ENCODE measurements around the gene PIK3R4.
A peak's percentile ranks its signal among the peaks of the same experiment; 100 is the strongest.

Gene PIK3R4

DNA sequence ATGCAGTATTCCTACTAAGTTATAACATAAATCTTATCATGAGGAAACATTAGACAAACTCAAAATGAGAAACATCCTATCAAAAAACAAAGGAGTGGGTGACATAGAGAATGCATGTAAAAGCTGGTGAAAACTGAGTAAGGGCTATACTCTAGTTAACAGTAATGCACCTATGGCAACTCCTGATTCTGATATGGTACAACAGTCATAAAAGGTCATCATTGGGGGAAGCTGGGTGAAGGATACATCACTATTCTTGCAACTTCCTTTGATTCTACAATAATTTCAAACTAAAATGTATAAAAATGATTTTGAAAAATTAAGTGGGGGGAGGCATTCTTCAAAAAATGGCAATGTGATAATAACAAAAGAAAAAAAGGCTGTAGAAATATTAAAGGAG, 6.8 kb downstream of the PIK3R4 start:
- DNase-seq, result no peak

DNA sequence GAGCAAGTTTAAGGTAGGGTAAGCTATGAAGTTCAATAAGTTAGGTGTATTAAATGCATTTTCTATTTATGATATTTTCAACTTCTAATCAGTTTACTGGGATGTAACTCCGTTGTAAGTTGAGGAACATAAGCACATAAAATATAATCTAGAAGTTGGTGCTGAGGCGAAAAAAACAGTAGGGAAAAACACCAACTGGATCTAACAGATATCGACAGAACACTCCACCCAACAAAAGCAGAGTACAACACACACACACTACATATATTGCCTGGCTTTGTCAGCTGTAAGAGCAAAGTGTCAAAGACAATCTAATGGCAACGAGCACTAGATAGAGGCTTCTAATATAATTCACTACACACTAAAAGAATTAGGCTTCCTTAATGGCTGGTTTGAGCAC, 8.4 kb downstream of the PIK3R4 start:
- no peak for DNase-seq

DNA sequence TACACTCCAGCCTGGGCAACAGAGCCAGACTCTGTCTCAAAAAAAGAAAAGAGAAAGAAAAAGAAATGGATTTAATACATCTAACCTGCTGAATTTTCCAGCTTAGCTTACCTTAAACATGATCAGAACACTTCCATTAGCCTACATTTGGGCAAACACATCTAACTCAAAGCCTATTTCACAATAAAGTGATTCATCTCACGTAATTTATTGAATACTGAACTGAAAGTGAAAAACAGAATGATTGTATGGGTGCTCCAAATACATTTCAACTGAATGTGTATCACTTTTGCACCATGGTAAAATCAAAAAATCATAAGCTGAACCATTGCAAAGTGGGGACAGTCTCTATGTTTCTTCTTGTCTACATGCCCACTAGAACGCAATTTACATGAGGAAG, 9.0 kb downstream of the PIK3R4 start:
- DNase-seq, result no peak

DNA sequence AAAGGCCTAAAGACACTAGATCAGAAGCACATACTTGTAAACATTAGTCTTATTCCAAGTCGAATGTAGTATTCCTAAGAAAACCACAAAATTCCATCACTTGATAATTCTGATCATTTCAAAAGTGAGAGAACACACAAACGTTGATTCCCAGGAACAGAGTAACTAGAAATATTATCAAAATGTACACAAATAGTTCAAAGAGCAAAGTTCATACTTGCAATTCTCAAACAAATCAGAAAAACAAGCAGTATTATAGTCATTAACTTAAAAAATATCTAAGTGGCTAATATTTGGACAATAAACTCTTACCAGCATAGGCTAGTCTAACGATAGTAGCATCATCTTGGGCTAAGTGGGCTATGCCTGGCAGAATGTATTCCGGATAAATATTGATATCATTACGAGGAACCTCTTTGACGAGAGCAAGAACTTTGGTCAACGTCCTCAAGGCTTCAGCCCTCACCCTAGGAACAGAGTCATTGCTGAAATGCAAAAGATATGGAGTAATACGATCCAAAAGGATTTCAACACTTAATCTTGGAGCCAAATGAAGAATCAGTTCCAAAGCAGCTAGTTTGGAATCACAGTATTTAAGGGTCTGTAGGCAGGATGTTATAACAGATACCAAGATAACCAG, 13.3 kb downstream of the PIK3R4 start:
- no peak for DNase-seq

DNA sequence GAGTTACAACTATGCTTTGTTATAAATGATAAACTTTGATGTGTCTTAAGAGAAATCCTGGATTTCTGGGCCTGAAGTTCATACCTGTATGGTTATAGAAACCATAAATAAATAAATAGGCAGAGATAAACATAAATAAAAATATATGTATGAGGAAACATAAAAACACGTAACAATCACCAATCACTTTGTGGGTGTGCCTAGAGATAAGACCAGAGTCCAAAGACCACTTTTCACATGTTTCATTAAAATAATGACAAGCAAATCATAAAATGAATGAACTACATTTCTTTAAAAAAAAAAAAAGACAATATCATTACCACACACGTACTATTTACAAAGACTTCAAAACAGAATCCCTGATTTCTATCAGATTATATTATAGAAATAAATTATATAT, 14.1 kb downstream of the PIK3R4 start:
- DNase-seq, result no peak

DNA sequence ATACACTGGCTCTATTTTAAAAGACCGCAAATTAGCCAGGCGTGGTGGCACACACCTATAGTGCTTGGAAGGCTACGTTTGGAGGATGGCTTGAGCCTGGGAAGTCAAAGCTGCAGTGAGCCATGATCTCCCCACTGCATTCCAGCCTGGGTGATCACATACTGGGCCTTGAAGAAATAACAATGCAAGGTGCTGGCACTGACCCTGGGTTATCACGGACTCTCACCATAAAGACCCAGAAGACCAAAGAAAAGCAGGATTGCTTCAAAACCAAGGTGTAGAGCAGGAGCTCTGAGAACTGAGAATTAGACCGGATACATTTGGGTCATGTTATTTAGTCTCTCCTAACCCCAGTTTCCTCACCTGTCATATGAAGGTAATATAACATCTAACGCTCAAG, 14.8 kb downstream of the PIK3R4 start:
- no peak for DNase-seq

DNA sequence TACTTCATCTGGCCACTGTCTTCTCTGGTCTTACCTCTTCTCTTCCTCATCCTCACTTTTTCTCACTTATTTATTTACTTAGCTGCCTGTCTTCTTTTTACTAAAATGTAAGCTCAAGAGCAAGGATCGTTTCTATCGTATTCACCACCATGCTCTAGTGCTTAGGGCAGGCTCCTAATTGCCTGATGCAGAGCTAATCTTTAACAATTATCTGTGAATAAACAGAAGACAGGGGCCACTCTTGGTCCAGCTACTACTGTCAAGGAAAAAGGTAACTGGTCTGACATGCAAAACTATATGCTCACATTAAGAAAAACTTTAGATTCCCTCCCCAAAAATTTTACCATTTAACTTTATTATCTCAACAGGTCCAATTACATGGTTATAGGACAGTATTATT, 17.5 kb downstream of the PIK3R4 start:
- DNase-seq, result no peak

DNA sequence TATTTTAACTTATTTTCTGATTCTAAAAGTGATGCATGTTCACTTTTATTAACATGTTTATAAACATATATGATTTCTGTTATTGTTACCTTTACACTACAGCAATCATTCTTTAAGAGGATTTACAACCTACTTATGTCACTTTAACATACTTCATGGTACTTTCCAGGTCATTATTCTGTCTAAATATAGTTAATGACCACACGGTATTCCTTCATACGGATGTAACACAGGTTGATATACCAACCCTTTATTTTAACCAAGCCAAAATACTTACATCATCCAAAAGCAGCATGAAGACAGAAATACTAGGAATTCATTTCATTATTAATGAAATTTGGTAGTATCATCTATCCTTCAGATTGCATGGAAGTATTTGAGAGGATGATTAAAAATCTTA, 18.6 kb downstream of the PIK3R4 start:
- no peak for DNase-seq

DNA sequence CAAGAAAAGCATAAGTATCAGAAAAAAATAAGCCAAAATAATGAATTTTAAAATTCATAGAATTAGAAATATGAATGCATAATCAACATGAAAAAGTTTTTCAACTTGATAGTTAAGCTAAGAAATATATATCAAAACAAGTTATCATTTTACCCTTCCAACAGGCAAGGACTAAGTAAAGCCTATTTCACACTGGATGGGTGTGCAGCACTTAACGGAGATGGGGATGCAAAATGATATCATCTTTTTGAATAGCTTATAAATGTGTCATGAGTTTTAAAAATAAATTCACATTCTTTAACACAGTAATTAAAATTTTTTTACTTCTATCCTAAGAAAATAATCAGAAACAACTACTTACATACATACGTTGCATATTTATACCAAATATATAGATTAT, 20.9 kb downstream of the PIK3R4 start:
- no peak for DNase-seq

DNA sequence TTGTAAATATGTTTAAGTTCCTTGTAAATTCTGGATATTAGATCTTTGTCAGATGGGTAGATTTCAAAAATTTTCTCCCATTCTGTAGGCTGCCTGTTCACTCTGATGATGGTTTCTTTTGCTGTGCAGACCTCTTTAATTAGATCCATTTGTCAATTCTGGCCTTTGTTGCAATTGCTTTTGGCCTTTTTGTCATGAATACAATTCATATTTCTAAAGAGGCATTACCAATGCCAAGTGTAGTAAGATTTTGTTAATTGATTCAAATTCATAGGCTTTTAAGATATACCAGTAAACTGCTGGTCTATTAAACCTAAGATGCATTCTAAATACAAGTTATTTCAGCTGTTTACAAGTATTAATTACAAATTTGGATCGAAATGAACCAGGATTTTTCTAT, 31.0 kb downstream of the PIK3R4 start:
- DNase-seq, result no peak

DNA sequence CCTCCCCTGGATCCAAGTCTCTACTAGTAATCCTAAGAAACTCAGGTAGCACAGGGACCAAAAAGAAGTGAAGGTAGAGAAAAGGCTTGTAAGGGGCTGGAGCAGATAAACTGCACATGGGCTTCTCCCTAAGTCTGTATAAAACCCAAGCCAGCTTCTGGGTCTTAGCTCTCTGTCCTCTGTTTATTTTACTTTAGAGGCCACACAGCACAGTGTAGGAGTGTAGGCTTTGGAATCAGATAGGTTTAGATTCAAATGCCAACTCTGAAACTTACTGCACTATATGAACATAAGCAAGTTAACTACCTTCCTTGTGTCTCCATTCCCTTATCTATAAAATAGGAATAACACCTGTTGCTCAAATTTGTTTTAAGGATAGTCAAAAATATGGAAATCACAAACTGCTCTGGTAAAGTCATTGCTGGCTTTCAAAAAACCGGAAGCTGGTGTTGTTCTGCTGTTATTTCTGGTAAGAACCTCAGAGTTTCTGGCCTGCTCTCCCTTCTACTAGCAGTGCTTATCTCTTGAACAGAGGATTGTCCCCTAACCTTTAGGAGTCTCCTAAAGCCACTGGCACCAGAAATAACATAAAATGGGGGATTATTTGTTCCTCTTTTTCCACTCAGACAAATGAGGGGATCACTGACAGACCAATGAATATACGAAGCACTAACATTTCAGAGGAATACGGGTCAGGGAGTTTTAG, 33.8 kb downstream of the PIK3R4 start:
- no peak for DNase-seq

DNA sequence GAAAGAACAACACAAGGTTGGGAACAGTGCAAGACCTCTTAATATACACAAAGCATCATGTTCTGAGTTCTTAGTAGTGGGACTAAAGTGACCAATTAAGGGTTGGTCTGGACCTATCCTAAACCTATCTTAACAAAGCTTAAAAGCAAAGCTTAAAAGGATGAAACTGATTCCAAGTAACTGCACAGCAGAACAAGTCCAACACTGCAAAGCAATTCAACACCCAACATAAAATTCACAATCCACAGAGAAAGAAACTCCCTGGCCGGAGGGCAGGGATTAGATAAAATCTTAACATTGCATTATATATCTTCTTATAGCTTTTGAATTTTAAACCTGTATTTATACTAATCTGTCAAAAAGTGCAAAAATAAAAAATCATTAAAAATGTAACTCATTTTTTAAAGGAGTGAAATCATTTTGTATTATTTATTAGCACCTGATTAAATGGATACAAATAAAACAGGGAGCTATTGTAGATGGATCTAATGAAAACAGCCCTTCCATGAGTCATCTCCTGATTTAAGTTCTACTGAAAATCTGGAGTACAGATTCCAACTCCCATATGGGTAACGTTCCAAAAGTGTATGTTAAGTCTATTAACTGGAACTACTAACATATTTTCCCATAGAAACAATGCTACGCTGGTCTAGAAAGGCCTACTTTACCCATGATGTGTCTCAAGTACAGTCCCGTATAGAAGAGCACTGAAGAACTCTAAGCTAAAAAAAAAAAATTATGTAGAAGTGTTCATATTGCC, 34.9 kb downstream of the PIK3R4 start:
- no peak for DNase-seq

DNA sequence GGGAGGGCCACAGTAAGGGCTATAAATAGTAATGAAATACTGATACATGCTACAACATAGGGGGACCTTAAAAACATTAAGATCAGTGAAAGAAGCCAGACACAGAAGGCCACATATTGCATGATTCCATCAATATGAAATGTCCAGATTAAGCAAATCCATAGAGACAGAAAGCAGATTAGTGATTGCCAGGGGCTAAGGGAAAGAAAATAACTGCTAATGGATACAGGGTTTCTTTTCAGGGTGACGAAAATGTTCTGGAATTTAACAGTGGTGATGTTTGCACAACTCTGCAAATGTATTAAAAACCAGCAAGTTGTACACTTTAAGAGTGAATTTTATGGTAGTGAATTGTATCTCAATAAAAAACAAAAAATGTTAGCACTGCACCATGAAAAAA, 37.0 kb downstream of the PIK3R4 start:
- DNase-seq, result no peak

DNA sequence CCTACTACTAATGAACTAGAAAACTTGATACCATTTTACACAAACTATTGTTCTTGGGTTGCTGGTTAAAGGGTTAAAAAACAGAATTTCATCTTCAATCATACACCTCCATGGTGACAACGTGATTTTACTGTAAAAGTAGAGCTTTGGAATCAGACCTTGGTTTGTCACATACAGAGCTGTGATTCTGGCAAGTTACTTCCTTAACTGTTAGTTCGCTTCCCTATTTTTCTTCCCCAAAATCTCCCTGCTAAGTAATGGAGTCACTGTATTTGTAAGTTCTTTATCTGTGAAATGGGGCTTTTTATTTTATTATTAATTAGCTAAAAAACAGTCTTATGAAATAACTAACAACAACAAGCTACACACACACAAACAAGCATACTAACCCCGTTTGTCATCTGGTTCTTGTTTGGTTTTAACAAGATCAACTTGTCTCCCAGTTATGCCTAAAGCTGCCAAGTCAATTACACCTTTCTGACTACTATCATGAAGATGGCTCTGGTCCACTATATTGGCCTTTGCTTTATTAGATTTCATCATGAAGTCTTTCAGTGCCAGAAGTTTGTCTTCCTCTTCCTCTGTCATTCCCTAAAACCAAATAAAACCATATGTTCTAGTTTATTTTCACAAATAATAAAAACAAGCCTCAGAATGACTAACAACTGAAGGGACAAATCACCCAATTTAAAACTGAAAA, 38.6 kb downstream of the PIK3R4 start:
- no peak for DNase-seq

DNA sequence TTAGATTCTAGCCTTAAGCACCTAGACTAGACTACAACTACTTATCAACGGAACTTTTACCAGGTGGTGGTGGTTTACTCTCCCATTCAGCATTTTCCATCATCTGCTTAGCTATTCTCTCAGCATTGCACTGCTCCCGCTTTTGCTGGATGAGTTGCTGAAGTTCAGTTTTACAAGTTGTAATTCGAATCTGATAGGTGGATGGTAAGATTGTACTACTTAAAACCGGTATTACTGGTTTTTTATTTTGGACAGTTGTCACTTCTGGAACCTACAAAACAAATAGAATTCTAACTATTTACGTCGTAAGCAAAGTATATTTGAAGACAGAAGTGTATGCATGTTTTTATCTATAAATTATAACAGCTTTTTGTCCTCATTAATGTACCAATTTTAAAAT, 41.1 kb downstream of the PIK3R4 start:
- DNase-seq, result no peak

DNA sequence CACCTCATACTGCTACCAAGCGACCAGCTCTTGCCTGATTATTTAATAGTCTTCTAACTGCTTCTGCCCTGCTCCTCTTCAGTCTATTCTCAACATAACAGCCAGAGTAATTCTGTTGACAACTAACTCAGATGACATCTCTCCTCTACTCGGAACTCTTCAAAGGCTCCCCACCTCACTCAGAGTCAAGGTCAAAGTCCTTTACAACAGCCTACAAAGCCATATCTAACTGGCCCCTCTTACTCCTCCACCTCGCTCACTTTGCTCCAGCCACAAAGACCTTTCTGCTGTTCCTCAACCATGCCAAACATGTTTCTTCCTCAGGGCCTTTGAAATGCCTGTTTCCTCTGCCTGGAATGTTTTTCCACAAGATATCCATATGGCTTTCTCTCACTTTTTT, 43.6 kb downstream of the PIK3R4 start:
- no peak for DNase-seq

DNA sequence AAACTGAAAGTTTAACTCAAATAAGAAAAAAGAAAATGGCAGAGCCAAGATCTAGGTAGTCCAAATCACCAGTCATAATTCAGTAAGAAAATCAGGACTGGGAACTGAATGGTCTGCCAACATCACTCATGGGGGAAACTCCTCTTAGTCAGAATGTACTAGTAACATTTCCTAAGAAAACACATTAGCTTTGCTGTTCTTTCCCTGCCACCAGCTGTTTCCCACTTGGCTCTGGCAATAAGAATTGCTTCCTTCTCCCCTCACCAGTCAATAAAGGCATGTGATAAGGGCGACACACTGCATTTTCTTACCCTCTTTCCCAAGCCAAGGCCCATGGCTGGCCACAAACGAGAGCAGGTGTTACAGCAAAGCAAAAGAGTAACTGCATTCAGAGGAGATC, 46.1 kb downstream of the PIK3R4 start:
- no peak for DNase-seq

DNA sequence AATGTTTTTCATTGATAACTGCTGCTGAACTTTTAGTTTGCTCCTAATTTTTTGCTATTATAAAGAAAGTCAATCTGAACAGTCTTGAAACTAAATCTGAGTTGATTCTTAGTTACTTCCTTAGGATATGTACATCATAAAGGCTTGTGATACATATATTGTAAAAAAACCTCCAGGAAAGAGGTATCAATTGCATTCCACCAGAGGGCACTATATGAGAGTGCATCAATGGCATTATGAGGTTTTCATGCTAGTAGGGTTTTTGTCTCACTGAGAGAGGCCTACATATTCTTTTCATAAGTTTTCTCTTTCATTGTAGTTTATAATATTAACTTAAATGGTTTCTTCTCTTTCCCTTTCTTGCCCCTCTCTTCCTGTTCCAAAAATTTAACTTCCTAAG, 46.9 kb downstream of the PIK3R4 start:
- peak; percentile 6 for DNase-seq

DNA sequence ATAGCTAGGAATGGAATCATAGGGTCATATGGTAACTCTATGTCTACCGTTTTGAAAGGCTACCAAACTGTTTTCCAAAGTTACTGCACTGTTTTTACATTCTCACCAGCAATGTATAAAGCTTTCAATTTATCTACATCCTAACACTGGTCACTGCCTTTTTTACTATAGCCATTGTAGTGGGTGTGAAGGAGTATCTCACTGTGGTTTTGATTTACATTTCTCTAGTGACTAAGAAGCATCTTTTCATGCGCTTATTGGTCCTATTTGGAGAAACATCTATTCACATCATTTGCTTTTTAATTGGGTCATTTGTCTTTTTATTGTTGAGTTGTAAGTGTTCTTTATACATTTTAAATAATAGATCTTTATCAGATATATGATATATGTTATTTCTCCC, 53.3 kb downstream of the PIK3R4 start:
- no peak for DNase-seq

DNA sequence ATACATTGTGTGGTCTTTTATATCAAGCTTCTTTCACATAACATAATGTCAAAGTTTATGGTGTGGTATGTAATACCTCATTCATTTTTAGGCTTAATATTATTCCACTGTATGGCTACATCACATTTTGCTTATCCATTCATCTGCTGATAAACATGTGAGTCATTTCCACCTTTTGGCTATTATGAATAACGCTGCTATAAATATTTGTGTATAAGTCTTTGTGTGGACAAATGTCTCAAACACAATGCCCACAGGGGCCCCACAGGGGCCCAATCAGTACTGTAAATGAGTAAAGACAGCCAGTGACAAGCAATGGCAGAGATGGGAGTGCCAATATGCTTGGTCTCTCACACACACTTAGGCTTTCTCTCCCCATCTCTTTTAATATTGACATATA, 54.2 kb downstream of the PIK3R4 start:
- DNase-seq, result no peak

DNA sequence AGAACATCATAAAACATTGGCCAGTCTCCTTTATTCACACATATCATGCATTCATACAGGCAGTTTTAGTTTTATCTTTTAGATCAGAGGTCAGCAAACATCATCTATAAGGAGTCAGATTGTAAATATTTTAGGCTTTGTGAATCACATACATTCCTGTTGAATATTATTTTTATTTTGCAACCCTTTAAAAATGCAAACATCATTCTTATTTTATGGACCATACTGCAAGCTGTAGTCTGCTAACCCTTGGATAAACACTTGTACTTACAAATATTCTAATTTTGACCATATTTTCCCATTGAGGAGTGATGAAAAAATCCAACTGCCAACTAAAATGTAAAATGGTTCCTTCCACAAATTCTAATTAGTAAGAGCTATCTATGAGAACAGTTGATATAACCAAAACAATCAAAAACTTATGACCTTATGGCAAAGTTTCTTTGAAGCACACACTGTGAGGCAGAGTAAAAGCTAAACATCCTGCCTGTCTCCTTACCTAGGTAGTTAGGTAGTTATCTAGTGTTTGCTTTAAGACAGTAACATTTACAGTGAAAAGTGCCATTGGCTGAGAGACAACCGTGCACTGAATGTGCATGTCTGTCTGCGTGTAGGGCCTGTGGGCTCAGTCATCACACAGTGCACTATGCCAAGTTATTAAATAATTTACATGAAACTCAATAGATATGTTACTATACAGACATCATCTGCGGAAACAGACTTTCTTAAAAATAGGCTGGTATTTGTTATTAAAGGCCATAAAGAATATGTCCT, 57.7 kb downstream of the PIK3R4 start:
- no peak for DNase-seq

DNA sequence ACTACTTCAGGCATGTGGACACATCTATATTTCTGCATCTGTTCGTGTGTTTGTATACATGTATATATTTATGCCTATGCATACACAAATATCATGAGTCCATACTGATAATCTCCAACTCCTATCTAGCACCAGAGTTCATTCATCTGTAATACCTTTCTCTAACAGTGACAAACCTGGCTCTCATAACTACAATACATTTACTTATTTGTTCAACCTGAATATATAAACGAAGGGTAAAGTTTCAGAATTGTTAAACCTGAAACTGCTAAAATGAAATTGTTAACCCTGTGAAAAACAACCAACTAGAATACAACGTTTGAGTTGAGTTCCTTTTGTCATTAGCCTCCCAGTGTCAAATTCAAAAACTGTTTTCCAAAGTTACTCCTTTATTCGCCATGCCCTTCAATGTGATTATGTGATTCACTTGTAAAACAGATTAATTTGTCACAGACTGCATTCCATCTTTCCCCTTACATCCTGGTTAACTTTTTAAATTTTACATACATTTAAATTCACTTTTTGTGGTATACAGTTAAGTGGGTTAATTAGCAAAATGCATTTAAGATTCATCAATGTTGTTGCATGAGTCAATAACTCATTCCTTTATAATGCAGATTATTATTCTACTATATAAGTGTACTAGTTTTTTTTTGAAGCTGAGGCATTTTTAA, 58.5 kb downstream of the PIK3R4 start:
- no peak for DNase-seq
